ENCODE data around the gene PBX3. TPM values are rescaled to one million over a fixed set of nuclear protein-coding genes. Genes with fewer than 3 reads are reported as not detected.
A peak's percentile ranks its signal among the peaks of the same experiment; 100 is the strongest.

The PBX3 gene
- total RNA-seq, 1 experiment from 2014 or later, result 7.7 TPM

- POLR2A ChIA-PET, result interaction anchor here (0.6 to 1.5 kb wide), 5 partner anchors 13 to 274 kb away, joined by 3 to 11 read pairs (median 6); partner anchors contain the start of gene MAPKAP1
- Histone ChIP-seq H3K4me1 (peaks cover 16% of the 10 kb centered on the region), H3K4me3 (ENCODE audit: low read depth, low read length) (peak overlapping the region; percentile 88), H3K27me3 (replicated peaks; ENCODE audit: control insufficient read depth, insufficient read depth, low read length) (no peaks in the 10 kb centered on the region), H3K9me3 (no peaks in the 10 kb centered on the region), H3K36me3 (ENCODE audit: control insufficient read depth, insufficient read depth, low read length) (no peaks in the 10 kb centered on the region)
- peak overlapping the region; percentile 79 for H3K27ac Mint-ChIP-seq (ENCODE audit: unreplicated experiment)
- peaks cover 8% of the 10 kb centered on the region for H3K36me3 Mint-ChIP-seq (ENCODE audit: insufficient read depth, unreplicated experiment)
- no peak for TF ChIP-seq CTCF (IDR thresholded peaks at IDR 0.05; ENCODE audit: insufficient read depth in 1 of 2, low read depth in 1 of 2, low read length in 1 of 2, severe bottlenecking in 1 of 2, unreplicated experiment in 1 of 2)
- peak; percentile 97 to 98 for DNase-seq
- H3K9me3 Mint-ChIP-seq (ENCODE audit: unreplicated experiment), result no peaks in the 10 kb centered on the region
- H3K27me3 Mint-ChIP-seq (ENCODE audit: insufficient read depth, unreplicated experiment), result peaks cover 7% of the 10 kb centered on the region
- no TSS peak for BruUV-seq (replicated peaks)
- peak overlapping the region; percentile 93 for H3K4me3 Mint-ChIP-seq (ENCODE audit: unreplicated experiment)
- CTCF ChIA-PET, result interaction anchor here (1.5 kb wide), 1 partner anchor 338 kb away, joined by 4 read pairs; no protein-coding TSS in a partner anchor
- intact Hi-C loops (cut with micrococcal nuclease; ENCODE audit: unreplicated experiment), result loop anchor here (1.0 kb wide), 2 partner anchors 39 to 338 kb away; partner anchors contain the start of gene MAPKAP1
- peaks cover 32% of the 10 kb centered on the region for H3K4me1 Mint-ChIP-seq (ENCODE audit: low read depth, unreplicated experiment)
These were observed 978 bp upstream of the PBX3 start for GRCh38 chr9:125746017-125746773.

DNA sequence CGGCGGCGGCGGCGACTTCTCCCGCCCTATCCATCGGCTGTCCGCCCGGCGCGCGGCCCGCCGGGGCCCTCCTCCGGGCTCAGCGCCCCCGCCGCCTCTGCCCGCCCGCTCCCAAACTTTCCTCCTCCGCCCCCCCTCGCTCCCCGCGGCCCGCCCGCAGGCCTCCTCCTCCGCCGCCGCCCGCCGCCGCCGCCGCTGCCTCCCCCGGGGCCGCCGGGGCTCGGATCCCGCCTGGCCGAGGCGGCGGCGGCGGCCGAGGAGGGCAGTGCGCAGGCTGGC, 460 bp upstream of the PBX3 start:
- no peak for TF ChIP-seq CTCF (IDR thresholded peaks at IDR 0.05; ENCODE audit: insufficient read depth in 1 of 2, low read depth in 1 of 2, low read length in 1 of 2, severe bottlenecking in 1 of 2, unreplicated experiment in 1 of 2)
- Mint-ChIP-seq H3K27me3 (ENCODE audit: insufficient read depth, unreplicated experiment) (peaks cover 6% of the 10 kb centered on the region), H3K4me3 (ENCODE audit: unreplicated experiment) (peak overlapping the region; percentile 93), H3K27ac (ENCODE audit: unreplicated experiment) (no peak overlapping the region), H3K36me3 (ENCODE audit: insufficient read depth, unreplicated experiment) (peaks cover 8% of the 10 kb centered on the region), H3K4me1 (ENCODE audit: low read depth, unreplicated experiment) (peaks cover 32% of the 10 kb centered on the region), H3K9me3 (ENCODE audit: unreplicated experiment) (no peaks in the 10 kb centered on the region)
- no peak for DNase-seq
- BruUV-seq (replicated peaks), result no TSS peak
- H3K4me1 ChIP-seq, result peaks cover 16% of the 10 kb centered on the region
- ChIA-PET CTCF (no interaction called here), POLR2A (interaction anchor here (0.6 to 1.5 kb wide), 3 partner anchors 13 to 217 kb away, joined by 5 to 9 read pairs (median 6); partner anchors contain the start of gene MAPKAP1)
- H3K27me3 ChIP-seq (replicated peaks; ENCODE audit: control insufficient read depth, insufficient read depth, low read length), result no peaks in the 10 kb centered on the region
- H3K9me3 ChIP-seq, result no peaks in the 10 kb centered on the region
- no peaks in the 10 kb centered on the region for H3K36me3 ChIP-seq (ENCODE audit: control insufficient read depth, insufficient read depth, low read length)
- H3K4me3 ChIP-seq (ENCODE audit: low read depth, low read length), result peak overlapping the region; percentile 88
- intact Hi-C loops (cut with micrococcal nuclease; ENCODE audit: unreplicated experiment), result loop anchor here (1.0 kb wide), 2 partner anchors 39 to 338 kb away; partner anchors contain the start of gene MAPKAP1

- no peak overlapping the region for H3K27ac Mint-ChIP-seq (ENCODE audit: unreplicated experiment)
- intact Hi-C loops (cut with micrococcal nuclease; ENCODE audit: unreplicated experiment), result no loop called here
- Histone ChIP-seq H3K27me3 (replicated peaks; ENCODE audit: control insufficient read depth, insufficient read depth, low read length) (no peaks in the 10 kb centered on the region), H3K9me3 (no peaks in the 10 kb centered on the region), H3K4me3 (ENCODE audit: low read depth, low read length) (peak overlapping the region; percentile 88), H3K36me3 (ENCODE audit: control insufficient read depth, insufficient read depth, low read length) (no peaks in the 10 kb centered on the region), H3K4me1 (peaks cover 16% of the 10 kb centered on the region)
- DNase-seq, result peak in 1 of 2 experiments; percentile 43
- H3K9me3 Mint-ChIP-seq (ENCODE audit: unreplicated experiment), result no peaks in the 10 kb centered on the region
- peak overlapping the region; percentile 80 for H3K4me3 Mint-ChIP-seq (ENCODE audit: unreplicated experiment)
- peaks cover 32% of the 10 kb centered on the region for H3K4me1 Mint-ChIP-seq (ENCODE audit: low read depth, unreplicated experiment)
- H3K36me3 Mint-ChIP-seq (ENCODE audit: insufficient read depth, unreplicated experiment), result peaks cover 8% of the 10 kb centered on the region
- CTCF ChIA-PET, result no interaction called here
- no peak for TF ChIP-seq CTCF (IDR thresholded peaks at IDR 0.05; ENCODE audit: insufficient read depth in 1 of 2, low read depth in 1 of 2, low read length in 1 of 2, severe bottlenecking in 1 of 2, unreplicated experiment in 1 of 2)
- POLR2A ChIA-PET, result interaction anchor here (0.6 kb wide), 1 partner anchor 838 kb away, joined by 3 read pairs; no protein-coding TSS in a partner anchor
- no TSS peak for BruUV-seq (replicated peaks)
- peaks cover 6% of the 10 kb centered on the region for H3K27me3 Mint-ChIP-seq (ENCODE audit: insufficient read depth, unreplicated experiment)
These were observed 732 bp downstream of the PBX3 start for GRCh38 chr9:125747765-125748445.

All from Caco-2 (cell line).